ENCODE results near the gene SEC14L1.

DNA sequence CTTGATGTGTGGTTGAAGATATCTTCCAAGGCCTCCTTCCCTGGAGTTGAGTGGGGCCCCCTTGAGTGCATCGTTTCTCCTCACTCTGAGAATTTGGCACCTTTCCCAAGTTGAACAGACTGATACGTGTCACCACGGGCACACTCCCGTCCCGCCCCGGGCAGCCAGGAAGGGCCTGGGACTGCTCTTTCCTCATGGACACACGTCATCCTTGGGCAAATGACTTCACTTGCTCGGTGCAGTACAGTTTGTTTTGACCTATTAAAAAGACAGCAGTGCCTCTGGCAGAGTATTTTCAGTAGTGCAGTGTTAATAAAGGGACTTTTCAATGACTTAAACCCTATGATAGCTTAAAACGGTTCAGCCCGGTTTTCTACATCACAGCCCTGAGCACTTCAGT, 59.9 kb downstream of the SEC14L1 start:
- TF ChIP-seq, protein P1, sequence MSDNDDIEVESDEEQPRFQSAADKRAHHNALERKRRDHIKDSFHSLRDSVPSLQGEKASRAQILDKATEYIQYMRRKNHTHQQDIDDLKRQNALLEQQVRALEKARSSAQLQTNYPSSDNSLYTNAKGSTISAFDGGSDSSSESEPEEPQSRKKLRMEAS (IDR thresholded peaks at IDR 0.05; ENCODE audit: low read depth, low read length): no peak
- TF ChIP-seq, protein P2, sequence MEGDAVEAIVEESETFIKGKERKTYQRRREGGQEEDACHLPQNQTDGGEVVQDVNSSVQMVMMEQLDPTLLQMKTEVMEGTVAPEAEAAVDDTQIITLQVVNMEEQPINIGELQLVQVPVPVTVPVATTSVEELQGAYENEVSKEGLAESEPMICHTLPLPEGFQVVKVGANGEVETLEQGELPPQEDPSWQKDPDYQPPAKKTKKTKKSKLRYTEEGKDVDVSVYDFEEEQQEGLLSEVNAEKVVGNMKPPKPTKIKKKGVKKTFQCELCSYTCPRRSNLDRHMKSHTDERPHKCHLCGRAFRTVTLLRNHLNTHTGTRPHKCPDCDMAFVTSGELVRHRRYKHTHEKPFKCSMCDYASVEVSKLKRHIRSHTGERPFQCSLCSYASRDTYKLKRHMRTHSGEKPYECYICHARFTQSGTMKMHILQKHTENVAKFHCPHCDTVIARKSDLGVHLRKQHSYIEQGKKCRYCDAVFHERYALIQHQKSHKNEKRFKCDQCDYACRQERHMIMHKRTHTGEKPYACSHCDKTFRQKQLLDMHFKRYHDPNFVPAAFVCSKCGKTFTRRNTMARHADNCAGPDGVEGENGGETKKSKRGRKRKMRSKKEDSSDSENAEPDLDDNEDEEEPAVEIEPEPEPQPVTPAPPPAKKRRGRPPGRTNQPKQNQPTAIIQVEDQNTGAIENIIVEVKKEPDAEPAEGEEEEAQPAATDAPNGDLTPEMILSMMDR (IDR thresholded peaks at IDR 0.05; ENCODE audit: low read depth, low read length): no peak
- TF ChIP-seq POLR2A (IDR thresholded peaks at IDR 0.05; ENCODE audit: extremely low read depth, insufficient read length): no peak

Data from NB4 (cell line).